Suppressor macrophage treated with lipopolysaccharide for 1 hour (primary cell): ENCODE data around the gene IKBKE.

Experiments used
- DNase-seq, 3 donors: peaks; one replicate each; pipeline ENCODE4 v3.0.0-alpha.2; 2020 to 2022

The IKBKE gene

GRCh38 chr1:206455666-206456344 lies 14.5 kb upstream of the IKBKE start:
- no peak for DNase-seq

- DNase-seq = peak; percentile 58 to 76 (median 65)
Observed at GRCh38 chr1:206456577-206457370, 13.5 kb upstream of the IKBKE start.

DNA sequence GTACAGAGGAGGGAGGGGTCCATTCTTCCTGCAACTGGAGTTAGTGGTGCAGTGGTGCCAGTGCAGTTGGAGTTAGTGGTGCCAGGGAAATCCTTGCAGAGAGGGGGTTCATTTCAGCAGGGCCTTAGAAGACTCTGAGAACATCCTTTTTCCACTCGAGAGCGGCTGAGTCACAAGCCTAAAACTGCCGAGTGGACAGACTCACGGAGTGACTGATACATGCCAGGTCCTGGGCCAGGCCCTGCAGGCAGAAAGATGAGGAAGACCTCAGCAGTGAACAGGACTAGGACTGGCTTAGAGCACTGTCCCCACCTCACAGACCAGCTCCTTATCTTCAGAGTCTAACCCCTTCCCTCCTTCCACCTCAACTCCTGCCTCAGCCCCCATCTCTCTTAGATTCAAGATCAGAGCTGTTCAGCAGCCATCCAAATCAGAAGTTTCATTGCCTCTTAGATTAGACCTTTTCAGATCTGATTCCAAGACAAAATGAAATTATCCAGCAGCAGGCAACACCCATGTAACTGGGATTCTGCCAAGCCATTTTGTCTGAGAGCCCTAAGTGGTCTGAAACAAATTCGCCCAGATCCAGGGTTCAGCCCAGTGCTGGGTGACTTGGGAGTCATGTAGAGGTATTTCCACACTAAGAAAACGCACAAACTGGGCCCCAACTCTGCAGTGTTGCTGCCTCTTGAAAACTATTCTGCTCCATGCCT lies 12.7 kb upstream of the IKBKE start:
- DNase-seq = peak; percentile 86 to 92 (median 91)

- no peak for DNase-seq
Observed at GRCh38 chr1:206459703-206460102, 10.6 kb upstream of the IKBKE start.

DNA sequence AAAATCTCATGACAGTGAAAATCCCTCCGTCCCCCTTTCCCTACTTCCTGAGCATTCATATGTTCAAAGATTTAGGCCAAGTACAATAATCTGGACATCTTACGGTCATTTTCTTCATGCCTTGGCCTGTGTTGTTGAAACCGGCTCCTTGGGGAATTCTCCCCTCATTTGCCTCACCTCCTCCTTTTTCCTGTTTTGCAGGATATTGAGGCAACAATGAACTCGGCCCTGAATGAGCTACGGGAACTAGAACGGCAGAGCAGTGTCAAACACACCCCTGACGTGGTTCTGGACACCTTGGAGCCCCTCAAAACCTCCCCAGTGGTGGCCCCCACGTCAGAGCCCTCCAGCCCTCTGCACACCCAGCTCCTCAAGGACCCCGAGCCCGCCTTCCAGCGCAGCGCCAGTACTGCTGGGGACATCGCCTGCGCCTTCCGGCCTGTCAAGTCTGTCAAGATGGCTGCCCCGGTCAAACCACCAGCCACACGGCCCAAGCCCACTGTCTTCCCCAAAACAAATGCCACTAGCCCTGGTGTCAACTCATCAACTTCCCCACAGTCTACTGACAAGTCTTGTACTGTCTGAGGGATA lies 9.3 kb upstream of the IKBKE start:
- DNase-seq = no peak

- DNase-seq = peak; percentile 88 to 90 (median 88)
Observed at GRCh38 chr1:206461602-206462455, 8.4 kb upstream of the IKBKE start.

DNA sequence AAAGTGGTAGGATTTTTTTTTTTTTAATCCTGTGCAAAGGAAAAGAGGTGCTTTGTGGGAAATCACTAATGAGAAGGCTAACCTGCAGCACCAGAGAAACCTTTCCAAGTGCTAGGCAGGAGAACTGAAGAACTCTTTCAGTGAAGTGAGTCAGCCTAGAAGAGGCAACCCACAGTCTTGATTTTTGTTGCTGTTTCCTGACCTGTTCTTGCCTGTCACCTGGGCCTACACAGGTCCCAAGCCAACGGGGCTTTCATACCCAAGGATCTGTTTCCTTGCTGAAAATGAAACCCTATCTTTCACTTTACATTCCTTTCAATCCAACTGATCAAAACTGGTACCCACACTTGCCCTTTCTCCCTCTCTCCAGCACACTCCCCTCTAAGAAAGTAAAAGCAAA lies 7.1 kb upstream of the IKBKE start:
- DNase-seq = no peak

GRCh38 chr1:206463911-206464310 lies 6.4 kb upstream of the IKBKE start:
- DNase-seq = no peak

- peak; percentile 66 to 85 (median 67) for DNase-seq
Observed at GRCh38 chr1:206464456-206464964, 5.8 kb upstream of the IKBKE start.

GRCh38 chr1:206465951-206466350 lies 4.3 kb upstream of the IKBKE start:
- peak in 1 of 3 donors; percentile 54 for DNase-seq

- no peak for DNase-seq
Observed at GRCh38 chr1:206466840-206467649, 3.2 kb upstream of the IKBKE start.

DNA sequence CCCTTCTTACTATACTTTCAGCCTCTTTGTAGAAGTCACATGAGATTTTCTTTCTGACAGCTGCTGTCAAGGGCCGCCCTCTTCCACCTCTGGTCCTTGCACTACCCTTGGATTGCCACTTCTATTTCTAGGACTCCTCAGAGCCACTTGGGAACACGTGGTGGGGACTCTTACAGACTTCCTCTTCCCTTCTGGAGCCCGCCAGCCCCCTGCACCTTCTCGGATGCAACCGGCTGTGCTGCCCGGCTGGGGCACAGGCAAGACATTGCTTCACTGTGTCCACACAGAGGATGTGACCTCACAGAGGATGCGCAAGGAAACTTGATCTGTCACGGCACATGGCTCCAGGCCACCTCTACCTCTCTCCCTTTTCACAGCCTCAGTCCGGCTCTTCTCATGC lies 2.4 kb upstream of the IKBKE start:
- DNase-seq = peak; percentile 89 to 94 (median 94)

DNA sequence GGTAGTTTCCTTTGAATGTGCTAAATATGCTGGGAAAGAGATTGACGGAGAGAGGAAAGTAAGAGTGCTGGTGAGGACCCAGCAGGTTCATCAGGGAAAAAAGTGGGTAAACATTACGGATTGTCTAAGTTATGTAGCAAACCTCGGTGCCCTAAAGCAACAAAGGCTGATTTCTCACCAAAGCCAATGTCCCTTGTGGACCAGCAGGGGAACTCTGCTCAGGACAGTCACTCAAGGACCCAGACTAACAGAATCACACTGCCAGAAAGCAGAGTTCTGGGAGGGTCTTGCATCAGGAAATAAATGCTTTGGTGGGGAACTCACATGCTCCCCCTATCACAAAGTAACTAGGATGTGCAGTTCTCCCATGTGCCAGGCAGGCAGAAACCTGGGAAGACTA lies 1.7 kb upstream of the IKBKE start:
- peak in 1 of 3 donors; percentile 25 for DNase-seq

DNA sequence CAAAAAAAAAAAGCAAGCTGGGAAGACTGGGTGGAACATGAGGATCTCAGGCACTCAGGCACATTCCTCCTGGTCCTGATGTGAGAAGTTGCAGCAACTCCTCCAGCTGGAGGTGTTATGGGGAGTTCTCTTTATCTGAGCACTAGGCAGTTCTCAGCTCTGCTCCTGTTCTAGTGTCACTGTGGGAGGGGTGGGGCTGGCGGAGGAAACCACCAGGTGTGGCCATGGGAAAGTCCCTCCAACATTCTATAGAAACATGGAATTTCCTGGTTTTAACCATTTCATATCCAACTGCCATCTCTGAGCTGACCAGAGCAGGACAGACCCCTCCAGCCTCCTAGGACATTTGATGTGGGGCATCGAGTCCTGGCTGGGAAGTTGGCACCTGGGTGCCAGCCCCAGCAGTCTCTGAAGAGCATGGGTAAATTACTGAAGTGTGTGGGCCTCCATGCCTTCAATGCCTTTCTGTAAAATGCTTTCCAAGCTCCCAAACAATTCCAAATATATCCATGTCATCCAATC lies 804 bp upstream of the IKBKE start:
- peak in 1 of 3 donors; percentile 41 for DNase-seq

- DNase-seq = peak; percentile 71 to 82 (median 80)
Observed at GRCh38 chr1:206470692-206471414, 577 bp downstream of the IKBKE start.

DNA sequence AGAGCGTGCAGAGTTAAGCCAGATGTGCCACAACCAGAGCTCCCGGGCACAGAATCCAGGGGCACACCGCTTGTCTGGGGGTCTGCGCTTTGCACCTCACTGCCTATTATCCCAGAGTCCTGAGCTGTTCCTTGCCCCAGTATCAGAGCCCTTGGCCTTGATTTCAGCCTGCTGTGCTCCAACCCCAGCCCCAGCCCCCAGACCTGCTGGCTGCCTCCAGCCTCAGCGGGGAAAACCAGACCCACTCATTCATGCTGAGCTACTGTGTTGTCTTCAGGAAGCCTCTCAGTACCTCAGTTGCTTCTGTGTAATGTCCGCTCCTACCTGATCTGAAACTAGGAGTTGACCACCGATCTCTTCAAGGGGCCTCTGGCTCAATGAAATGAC lies 1.1 kb downstream of the IKBKE start:
- peak in 2 of 3 donors; percentile 35 to 37 for DNase-seq

DNA sequence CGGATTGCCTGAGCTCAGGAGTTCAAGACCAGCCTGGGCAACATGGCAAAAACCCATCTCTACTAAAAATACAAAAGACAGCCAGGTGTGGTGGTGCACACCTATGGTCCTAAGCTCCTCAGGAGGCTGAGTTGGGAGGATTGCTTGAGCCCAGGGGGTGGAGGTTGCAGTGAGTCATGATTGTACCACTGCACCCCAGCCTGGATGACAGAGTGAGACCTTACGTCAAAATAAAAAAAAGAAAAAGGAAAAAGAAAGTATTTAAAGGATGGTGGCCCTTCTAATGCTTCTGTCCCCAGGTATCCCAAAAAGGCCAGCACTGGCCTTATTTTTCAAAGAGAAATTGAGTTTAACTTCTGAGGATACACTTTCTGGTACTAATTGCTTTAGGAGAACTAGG lies 1.7 kb downstream of the IKBKE start:
- DNase-seq = peak; percentile 47 to 81 (median 65)

- DNase-seq = peak; percentile 96 to 98 (median 96)
Observed at GRCh38 chr1:206472454-206472853, 2.2 kb downstream of the IKBKE start.

DNA sequence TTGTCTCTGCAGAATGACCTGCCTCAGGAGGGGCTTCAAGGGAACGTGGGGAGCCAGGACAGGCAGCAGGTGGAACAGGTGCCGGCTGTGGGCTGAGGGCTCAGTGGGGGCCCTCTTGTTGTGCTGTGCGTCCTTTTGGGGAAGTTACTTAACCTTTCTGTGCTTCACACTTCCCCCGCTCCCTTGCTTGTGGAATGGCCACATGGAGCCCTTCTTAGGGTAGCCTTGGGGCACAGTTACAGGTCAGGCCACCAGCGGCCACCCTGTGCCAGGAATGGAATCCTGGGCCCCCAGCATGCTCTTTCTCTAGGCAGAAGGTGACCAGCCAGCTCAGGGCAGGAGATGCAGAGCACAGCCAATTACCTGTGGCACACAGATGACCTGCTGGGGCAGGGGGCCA lies 2.6 kb downstream of the IKBKE start:
- DNase-seq = peak; percentile 73 to 83 (median 74)

- no peak for DNase-seq
Observed at GRCh38 chr1:206476058-206476457, 5.8 kb downstream of the IKBKE start.
